SH-SY5Y (cell line): Measurements from ENCODE around the gene LCE2C.
"Not testable (repeated sequence)": the region's sequence is repeated elsewhere in the genome, so short reads cannot be mapped to it uniquely, and the experiment has no call there.

Experiments used
- GATA2 ChIP-seq: IDR thresholded peaks from 2 replicates; pipeline ENCODE4 v1.6.1; 2011; ENCODE audit warnings: mild to moderate bottlenecking, low read depth, low read length
- GATA3 ChIP-seq: IDR thresholded peaks from 2 replicates; pipeline ENCODE4 v1.6.1; 2011; ENCODE audit warnings: low read depth, mild to moderate bottlenecking, low read length, moderate library complexity

Gene LCE2C

DNA sequence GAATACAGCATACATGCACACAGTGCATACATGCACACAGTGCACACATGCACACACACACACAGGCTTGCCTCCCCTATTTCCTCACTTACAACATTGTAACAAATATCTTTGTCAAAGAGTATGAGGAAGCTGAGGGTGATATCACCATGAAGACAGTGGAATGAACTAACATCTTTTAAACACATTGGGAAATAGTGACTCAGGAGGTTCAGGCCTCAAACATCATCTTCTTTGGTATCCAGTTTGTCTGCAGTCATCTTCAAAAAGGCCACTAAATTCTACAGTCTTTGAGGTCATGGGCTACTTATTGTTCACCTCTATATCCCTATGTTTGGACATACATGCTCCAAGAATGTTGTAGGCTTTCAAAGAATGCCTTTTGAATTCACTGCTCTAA, 8.8 kb downstream of the LCE2C start:
- TF ChIP-seq GATA3 (no peak), GATA2 (no peak)

GRCh38 chr1:152685823-152686222, 10.7 kb downstream of the LCE2C start, which contains the start of gene LCE2B:
TSS of gene LCE2B (plus strand) at chr1:152686123. CDS start at chr1:152686844, 721 bp downstream.
- TF ChIP-seq GATA3, GATA2: not testable (repeated sequence)

DNA sequence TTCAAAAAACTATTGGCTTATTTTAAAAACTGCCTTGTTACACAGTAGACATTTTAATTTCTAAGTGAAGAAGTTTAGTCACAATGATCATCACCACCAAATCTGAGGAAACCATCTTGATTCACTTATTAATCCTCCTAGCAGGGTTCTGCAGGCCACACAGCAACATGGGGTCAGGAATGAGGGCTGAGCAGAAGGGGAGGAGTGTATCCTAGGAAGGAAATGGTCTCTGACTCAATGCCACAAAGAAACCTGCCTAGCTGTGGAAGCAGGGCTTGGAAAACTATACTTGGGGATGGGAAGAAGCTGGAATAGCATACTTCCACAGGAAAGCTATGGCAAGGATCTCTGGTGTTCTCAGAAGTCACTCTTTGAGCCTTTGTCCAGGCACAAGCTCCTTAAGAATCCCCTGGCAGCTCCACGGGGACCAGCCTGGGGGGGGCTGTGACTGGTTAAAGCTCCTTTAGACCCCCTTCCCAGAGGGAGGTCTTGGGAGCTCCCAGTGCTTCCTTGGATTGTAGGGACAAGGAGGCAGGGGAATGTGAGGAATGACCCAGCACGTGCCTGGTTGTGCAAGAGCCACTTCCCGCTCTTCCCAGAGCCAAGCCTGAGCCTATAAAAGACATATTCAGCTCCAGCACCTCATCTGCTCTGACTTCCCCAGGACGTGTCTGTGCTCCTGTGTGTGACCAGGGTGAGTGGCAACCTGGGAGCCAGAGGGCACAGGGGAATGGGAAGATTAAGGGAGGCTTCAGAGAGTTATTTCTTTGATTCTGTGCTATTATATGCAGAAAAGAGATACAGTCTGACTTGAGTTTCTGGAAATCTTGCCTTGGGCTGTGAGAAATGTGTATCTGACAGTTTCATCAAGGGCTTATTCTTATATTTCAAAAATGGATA, 22.9 kb downstream of the LCE2C start, which contains the start of gene LCE2A:
TSS of gene LCE2A (plus strand) at position 645 of the 900 bp plus-strand sequence. CDS start 557 bp downstream, outside the sequence.
- TF ChIP-seq GATA3: no peak

GRCh38 chr1:152699746-152700145, 24.7 kb downstream of the LCE2C start:
- TF ChIP-seq GATA2: no peak
- no peak for TF ChIP-seq GATA3

DNA sequence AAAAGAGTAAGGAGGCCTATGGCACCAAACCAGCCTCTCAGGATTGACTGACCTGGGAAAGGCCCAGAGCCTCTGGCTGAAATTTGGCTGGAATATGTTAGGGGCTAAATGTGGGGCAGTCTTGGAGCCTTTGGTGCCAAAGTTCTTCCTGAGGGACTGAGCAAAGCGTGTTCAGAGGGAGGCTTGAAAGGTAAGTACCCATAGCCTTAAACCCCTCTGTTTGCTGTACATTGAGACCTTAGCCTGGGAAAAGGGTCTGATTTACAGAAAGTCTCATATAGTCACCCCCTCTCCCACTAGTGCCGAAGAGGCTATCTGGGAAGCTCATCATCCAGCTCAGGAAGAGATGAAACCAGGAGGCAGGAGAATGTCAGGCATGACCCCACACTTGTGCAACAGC, 32.8 kb downstream of the LCE2C start, which contains the start of gene LCE4A:
TSS of gene LCE4A (plus strand) at position 301 of the 400 bp plus-strand sequence. CDS start 916 bp downstream, outside the sequence.
- TF ChIP-seq GATA3 (no peak), GATA2 (no peak)

DNA sequence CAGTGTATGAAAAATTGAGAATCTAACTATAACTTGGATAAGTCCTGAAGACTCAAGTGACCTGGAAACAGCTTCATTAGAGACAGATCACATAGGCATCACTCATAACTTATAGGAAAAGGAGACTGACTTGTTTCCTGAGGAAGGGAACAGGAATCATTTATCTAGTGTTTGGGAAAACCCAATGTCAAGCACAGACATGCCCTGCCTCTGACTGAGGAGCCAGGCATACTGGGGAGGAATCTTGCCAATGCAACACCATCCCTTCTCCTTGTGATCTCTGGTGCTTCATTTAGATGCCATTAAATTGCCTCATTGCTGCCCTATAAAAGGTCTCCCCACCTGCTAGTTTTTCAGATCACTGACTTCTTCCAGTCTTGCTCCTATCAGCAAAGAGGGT, 43.2 kb downstream of the LCE2C start:
- TF ChIP-seq GATA3 (no peak), GATA2 (no peak)

- TF ChIP-seq GATA2 (no peak), GATA3 (no peak)
These were observed 50.2 kb downstream of the LCE2C start for GRCh38 chr1:152725261-152725660.
